ENCODE results near the gene RBP3.

The RBP3 gene

DNA sequence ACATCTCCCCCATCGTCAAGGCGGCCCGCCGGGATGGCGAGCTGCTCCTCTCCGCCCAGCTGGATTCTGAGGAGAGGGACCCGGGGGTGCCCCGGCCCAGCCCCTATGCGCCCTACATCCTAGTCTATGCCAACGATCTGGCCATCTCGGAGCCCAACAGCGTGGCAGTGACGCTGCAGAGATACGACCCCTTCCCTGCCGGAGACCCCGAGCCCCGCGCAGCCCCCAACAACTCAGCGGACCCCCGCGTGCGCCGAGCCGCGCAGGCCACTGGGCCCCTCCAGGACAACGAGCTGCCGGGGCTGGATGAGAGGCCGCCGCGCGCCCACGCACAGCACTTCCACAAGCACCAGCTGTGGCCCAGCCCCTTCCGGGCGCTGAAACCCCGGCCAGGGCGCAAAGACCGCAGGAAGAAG lies 38.1 kb upstream of the RBP3 start:
- in situ Hi-C loops (cut with HindIII; ENCODE audit: low pct_unique_long_range_greater_than_20kb, low sequenced_read_pairs): no loop called here
- TF ChIP-seq JUND (IDR thresholded peaks at IDR 0.05; ENCODE audit: low read depth): no peak
- DNase-seq (ENCODE audit: low read depth in 1 of 2, low spot score in 1 of 2): no peak

DNA sequence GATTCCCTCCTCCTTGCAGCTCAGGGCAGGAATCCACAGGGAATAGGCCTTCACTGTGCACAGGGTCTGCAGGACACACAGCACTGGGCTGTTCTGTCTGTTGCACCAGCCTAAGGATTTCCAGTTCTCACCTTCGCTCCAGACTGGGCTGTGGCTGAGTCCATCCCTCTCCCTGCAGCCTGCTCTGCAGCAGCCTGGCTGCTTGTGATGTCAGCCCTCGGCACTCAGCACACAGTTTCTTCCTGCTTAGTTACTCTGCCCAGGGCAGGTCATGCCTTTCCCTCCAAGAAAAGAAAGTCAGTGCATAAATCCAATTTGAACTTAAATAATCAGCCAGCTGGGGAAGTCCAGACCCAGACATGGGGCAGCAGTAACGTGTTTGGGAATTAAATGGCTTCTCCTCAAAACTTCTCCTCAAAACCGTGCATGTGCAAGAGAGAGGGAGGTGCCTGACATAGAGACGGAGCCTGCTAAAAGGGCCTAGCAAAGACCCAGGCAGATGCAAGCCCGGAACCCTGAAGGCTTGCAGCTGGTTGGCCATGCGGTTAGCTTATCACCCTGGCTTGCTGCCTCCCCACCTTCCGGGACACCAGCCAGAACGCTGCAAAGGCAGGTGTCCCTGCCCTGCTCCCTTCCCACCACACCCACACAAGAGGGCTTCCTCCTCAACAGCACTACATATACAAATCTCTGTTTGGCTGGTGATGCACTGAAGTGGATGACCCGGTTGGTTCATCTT lies 36.8 kb upstream of the RBP3 start:
- no peak for DNase-seq (ENCODE audit: low read depth in 1 of 2, low spot score in 1 of 2)
- no peak for TF ChIP-seq JUND (IDR thresholded peaks at IDR 0.05; ENCODE audit: low read depth)
- in situ Hi-C loops (cut with HindIII; ENCODE audit: low pct_unique_long_range_greater_than_20kb, low sequenced_read_pairs): no loop called here

DNA sequence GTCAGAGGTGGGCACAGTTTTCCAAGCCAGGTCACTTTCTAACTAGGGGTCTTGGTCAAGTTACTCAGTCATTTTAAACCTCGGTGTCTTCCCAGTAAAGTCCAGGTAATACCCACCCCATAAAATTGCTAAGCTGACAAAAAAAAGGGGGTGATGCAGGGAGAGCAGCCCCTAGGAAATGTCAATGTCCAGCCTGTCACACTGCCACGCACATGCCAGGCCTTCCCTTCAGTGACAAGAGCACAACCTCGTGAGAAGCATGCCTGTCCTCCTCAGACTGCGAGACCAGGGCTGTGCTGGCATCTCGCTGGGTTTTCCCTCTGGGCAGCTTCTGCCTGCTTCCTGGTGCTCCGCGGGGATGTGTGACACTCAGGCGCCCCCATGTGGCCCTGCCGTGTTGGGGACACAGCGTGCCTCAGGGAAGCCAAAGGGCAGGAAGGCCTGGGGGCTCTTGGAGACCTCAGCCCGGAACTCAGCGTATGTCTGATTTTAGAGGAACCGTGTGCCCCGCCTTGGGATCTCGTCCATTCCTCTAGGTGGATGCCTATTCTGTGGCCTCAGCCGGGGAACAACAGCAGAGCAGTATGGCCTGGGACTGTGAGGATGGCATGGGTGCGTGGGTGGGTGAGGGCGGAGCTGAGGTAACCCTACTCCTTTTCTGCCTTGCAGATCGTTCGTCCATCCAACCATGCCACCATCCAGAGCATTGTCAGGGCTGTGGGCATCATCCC lies 36.1 kb upstream of the RBP3 start:
- in situ Hi-C loops (cut with HindIII; ENCODE audit: low pct_unique_long_range_greater_than_20kb, low sequenced_read_pairs): no loop called here
- TF ChIP-seq JUND (IDR thresholded peaks at IDR 0.05; ENCODE audit: low read depth): no peak
- DNase-seq (ENCODE audit: low read depth in 1 of 2, low spot score in 1 of 2): peak; percentile 86 to 90

DNA sequence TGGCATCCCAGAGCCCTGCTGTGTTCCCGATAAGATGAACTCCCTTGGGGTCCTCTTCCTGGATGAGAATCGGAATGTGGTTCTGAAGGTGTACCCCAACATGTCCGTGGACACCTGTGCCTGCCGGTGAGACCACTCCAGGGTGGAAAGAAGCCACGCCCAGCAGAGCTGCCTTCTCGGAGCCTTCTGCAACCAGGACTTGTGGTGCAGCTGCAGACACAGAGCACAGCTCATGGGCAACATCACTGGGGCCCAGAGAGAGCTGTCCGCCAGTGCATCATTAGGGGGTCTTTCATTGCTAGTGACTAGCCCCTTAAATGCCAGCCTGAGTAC lies 35.5 kb upstream of the RBP3 start:
- TF ChIP-seq JUND (IDR thresholded peaks at IDR 0.05; ENCODE audit: low read depth): no peak
- DNase-seq (ENCODE audit: low read depth in 1 of 2, low spot score in 1 of 2): no peak
- in situ Hi-C loops (cut with HindIII; ENCODE audit: low pct_unique_long_range_greater_than_20kb, low sequenced_read_pairs): no loop called here

DNA sequence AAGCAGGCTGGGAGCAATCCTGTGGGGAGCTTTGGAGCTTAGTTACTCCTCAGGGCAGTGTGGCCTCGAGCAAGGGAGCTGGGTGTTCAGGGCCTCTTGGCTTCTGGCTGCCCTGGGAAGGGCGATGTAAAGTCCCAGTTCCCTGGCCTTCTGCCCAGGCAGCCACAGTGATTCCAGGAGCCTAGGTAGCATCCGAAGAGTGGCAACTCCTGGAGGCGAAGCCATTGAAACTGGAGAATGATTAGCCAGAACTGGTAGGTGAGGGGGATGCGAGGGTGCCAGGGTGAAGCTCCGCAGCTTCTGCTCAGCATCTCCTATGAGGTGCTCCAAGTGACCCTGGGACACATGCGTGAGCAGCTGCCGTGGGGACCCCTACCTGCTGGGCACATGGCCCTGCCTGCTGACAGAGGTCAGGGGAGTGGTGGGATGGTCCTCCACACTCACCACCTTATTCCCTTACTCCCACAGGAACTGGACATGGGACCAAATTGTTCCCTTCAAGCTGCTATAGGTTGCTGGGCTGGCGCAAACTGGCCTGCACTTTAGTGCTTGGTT lies 33.7 kb upstream of the RBP3 start:
- in situ Hi-C loops (cut with HindIII; ENCODE audit: low pct_unique_long_range_greater_than_20kb, low sequenced_read_pairs): no loop called here
- TF ChIP-seq JUND (IDR thresholded peaks at IDR 0.05; ENCODE audit: low read depth): no peak
- DNase-seq (ENCODE audit: low read depth in 1 of 2, low spot score in 1 of 2): no peak

- in situ Hi-C loops (cut with HindIII; ENCODE audit: low pct_unique_long_range_greater_than_20kb, low sequenced_read_pairs): no loop called here
- DNase-seq (ENCODE audit: low read depth in 1 of 2, low spot score in 1 of 2): no peak
- no peak for TF ChIP-seq JUND (IDR thresholded peaks at IDR 0.05; ENCODE audit: low read depth)
These were observed 32.7 kb upstream of the RBP3 start for GRCh38 chr10:47315421-47315820.

GRCh38 chr10:47316131-47316530 lies 32.0 kb upstream of the RBP3 start:
- no peak for DNase-seq (ENCODE audit: low read depth in 1 of 2, low spot score in 1 of 2)
- in situ Hi-C loops (cut with HindIII; ENCODE audit: low pct_unique_long_range_greater_than_20kb, low sequenced_read_pairs): no loop called here
- TF ChIP-seq JUND (IDR thresholded peaks at IDR 0.05; ENCODE audit: low read depth): no peak

GRCh38 chr10:47317251-47317650 lies 30.9 kb upstream of the RBP3 start:
- in situ Hi-C loops (cut with HindIII; ENCODE audit: low pct_unique_long_range_greater_than_20kb, low sequenced_read_pairs): no loop called here
- DNase-seq (ENCODE audit: low read depth in 1 of 2, low spot score in 1 of 2): no peak
- TF ChIP-seq JUND (IDR thresholded peaks at IDR 0.05; ENCODE audit: low read depth): no peak

GRCh38 chr10:47318706-47319105 lies 29.5 kb upstream of the RBP3 start:
- peak in 1 of 2 experiments; percentile 48 for DNase-seq (ENCODE audit: low read depth in 1 of 2, low spot score in 1 of 2)
- no peak for TF ChIP-seq JUND (IDR thresholded peaks at IDR 0.05; ENCODE audit: low read depth)
- in situ Hi-C loops (cut with HindIII; ENCODE audit: low pct_unique_long_range_greater_than_20kb, low sequenced_read_pairs): no loop called here

DNA sequence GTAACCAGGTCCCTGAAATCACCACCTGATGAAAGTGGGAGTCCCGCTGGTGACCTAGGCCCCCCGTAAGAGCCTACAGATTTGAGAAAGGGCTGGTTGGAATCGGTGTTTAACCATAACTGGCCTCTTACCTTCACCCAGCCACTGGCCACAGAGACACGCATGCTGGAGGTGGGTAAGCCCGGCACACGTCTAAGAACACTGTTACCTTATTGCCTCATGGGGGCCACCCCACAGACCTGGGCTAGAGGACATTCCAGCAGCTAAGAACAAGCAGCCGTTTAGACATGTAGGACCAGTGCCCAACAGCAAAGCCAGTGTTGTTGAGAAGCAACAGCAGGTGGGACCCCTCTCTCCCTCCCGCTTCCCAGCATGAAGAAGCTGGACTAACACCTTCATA lies 28.4 kb upstream of the RBP3 start:
- no peak for DNase-seq (ENCODE audit: low read depth in 1 of 2, low spot score in 1 of 2)
- in situ Hi-C loops (cut with HindIII; ENCODE audit: low pct_unique_long_range_greater_than_20kb, low sequenced_read_pairs): no loop called here
- TF ChIP-seq JUND (IDR thresholded peaks at IDR 0.05; ENCODE audit: low read depth): no peak

DNA sequence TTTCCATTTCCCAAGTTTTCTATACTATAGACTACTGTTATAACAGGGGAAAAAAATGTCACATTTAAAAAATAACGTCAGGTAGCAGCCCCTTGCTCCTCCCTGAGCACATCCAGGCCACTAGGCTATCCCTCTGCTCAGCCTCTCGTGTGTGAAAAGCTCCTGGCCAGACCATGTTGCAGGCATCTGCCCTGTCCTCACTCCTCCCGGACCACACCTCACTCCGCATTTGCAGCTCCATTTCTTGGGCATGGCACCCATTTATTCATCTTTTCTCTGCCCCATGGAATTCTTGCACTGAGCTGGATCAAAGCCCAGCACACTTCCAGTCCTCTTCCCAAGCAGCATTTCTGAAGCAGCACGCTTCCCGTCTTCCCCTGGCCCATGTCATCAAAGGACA lies 27.4 kb upstream of the RBP3 start:
- in situ Hi-C loops (cut with HindIII; ENCODE audit: low pct_unique_long_range_greater_than_20kb, low sequenced_read_pairs): no loop called here
- no peak for DNase-seq (ENCODE audit: low read depth in 1 of 2, low spot score in 1 of 2)
- no peak for TF ChIP-seq JUND (IDR thresholded peaks at IDR 0.05; ENCODE audit: low read depth)

DNA sequence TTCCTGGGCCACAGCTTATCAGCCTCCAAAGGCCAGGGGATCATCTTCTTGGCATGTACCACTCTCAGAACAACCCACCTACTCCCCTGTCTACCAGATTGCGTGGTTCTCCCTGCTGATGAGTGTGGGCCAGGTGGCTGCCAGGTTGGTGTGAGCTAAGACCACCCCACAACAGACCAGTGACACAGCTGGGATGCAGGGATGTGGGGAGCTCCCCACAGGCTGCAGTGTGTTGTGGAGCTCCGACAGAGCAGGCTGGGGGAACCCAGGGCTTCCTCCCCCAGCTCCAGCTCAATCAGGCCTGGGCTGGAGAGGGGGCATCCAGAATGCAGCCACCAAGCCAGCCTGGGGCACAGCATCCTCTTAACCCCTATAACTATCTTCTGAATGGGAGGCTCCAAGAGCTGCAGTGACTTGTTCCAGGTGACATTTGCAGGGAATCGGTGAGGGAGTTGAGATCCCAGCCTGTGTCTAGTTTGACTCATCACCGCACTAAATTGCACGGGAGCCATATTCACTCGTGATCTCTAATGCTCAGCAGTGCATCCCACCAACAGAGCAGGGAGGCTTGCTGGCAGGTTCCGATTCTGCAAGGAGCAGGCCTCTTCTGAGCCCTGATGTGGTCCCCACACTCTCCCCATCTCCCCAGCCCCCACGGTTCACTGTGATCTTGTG lies 26.5 kb upstream of the RBP3 start:
- in situ Hi-C loops (cut with HindIII; ENCODE audit: low pct_unique_long_range_greater_than_20kb, low sequenced_read_pairs): no loop called here
- no peak for TF ChIP-seq JUND (IDR thresholded peaks at IDR 0.05; ENCODE audit: low read depth)

More for the DNA sequence above, 26.5 kb upstream of the RBP3 start:
- no peak for DNase-seq (ENCODE audit: low read depth in 1 of 2, low spot score in 1 of 2)

Measured in T47D (cell line).